ENCODE data around the gene DNAH8.
"Not testable (repeated sequence)": the region's sequence is repeated elsewhere in the genome, so short reads cannot be mapped to it uniquely, and the experiment has no call there.

Gene DNAH8

DNA sequence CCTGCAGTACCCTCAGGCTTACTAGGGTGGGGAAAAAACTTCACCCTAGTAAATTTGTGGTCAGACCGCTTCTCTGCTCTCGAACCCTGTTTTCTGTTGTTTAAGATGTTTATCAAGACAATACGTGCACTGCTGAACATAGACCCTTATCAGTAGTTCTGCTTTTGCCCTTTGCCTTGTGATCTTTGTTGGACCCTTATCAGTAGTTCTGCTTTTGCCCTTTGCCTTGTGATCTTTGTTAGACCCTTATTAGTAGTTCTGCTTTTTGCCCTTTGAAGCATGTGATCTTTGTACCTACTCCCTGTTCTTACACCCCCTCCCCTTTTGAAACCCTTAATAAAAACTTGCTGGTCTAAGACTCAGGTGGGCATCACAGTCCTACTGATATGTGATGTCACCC lies 15.4 kb upstream of the DNAH8 start:
- DNase-seq = not testable (repeated sequence)

DNA sequence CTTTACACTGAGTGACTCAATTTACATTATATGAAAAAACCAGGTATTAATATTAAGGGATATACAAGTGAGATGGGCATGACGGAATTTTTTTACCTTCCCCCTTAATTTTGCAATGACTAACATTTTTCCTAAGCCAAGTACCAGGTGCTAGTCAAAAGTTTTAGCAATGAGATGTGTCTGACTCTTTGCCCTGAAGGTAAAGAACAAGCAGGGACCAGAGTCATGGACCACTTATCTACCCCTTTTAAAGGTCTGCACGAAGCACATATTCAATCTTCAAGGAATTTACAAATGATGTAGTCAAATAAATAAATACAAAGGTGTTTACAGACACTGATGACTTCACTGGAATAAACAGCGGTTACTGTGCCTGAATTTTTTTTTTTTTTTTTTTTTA lies 13.6 kb upstream of the DNAH8 start:
- no peak for DNase-seq

DNA sequence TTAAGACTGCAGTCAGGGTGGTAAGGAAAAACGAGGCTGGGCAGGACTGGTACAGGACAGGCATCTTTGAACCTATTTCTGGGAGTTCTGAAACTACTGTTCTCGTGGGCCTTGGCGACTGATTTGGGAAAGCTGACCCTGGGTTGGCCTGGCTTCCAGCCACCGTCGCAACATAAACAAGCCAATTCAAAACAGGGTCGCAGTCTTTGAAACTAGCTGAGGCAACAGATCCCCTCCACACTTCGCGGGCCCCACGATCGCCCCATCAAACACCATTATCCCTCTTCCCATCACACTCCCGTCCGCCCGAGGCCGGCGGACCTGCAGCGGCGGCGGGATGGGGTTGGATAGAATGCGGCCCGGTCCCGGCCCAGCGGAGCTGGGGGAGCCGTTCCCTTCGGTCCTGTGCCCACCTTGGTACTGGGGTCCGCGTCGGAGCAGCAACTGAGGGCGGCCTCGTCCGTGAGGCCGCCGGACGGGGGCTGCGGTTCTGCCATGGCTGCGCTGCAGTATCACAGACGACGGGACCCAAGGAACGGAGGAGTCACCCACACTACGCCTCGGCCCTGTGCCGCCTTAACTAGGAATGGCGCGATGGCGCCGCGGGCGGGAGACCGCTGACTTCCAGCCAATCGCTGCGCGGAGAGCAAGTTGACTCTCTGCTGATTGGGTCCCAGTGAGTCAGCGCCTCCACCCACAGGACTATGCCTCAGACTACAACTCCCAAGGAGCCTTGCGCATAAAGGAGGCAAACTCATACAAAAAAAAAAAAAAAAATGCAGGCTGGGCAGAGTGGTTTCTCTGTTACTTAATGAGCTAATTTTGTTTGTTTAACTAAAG lies 12.3 kb upstream of the DNAH8 start, which contains the start of gene GLO1:
TSS of gene GLO1 (minus strand) at position 588 of the 840 bp plus-strand sequence. CDS start at position 497, 91 bp downstream.
- peak; percentile 95 for DNase-seq

DNA sequence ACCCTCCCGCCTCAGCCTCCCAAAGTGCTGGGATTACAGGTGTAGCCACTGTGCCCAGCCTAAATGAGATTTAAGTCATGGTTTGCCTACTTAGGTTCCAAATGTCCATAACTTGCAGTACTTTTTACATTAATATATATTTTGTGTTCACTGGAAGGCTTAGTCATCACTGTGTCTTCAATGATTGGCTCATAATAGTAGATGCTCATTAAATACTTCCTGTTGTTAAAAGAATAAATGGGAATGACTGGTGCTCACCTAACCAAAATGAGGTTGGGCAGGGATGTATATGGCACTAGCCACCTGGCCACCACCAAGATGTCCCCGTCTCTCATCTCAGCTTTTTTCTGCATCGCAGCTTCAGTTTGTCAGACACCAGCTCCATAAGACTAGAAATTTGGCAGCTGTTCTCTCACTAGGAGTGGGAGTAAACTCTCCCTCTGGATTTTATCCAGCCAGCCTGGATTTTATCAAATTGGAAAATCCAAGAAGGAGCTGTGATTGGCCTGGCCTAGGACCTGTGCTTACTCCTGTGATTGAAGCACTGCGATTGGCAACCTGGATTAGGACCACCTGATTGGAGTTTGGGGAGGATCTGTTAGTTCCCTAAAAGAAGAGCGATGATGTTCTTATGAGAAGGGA lies 11.0 kb upstream of the DNAH8 start:
- DNase-seq = no peak

DNA sequence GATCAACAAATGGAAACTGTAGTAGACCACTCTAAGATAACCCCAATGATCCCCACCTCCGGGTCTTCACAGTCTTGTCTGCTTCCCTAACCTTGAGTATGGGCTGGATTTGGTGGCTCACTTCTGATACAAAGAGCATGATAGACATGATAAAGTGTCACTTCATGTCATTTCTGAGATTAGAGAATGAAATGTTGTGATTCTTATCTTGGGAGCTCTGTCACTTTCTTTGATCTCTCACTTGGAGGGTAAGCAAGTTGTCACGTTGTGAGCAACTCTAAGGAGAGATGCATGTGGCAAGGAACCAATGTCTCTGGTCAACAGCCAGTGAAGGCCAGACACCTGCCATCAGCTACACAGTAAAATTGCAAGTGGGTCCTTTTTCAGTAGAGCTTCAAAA lies 9.2 kb upstream of the DNAH8 start:
- no peak for DNase-seq

DNA sequence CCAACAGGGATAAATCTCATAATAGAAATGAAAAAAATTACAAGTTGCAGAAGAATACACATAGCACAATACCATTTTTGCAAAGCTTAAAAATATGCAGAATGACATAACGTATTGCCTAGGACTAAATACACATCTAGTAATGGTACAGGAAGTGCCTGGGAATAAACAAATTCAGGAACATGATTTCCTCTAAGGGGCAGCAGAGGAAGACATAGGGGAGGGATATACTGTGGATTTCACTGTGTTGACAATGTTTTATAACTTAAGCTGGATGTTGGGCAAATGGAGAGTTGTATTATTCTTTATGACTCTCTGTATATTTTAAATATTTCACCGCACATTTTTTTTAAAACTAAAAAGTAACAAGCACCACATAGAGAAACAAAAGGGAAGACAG lies 6.6 kb upstream of the DNAH8 start:
- no peak for DNase-seq

DNA sequence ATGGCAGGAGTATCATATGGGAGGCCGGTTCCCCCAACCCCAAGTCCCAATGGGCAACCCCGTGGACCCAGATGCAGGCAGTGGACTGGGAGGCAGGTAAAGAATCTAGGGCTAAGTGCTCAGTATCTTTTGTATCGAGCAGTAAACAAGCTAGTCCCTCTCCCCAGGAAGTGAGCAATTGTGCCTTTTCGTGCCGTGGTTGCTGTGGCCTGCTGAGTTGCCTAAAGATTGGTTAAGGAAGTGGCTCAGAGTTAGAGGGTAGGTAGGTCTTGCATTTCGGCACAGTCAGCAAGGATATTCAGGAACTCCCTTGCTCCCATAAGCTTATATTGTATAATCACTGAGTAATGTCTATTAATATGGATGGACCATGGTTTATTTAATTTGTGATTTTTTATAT lies 1.3 kb upstream of the DNAH8 start:
- no peak for DNase-seq

DNA sequence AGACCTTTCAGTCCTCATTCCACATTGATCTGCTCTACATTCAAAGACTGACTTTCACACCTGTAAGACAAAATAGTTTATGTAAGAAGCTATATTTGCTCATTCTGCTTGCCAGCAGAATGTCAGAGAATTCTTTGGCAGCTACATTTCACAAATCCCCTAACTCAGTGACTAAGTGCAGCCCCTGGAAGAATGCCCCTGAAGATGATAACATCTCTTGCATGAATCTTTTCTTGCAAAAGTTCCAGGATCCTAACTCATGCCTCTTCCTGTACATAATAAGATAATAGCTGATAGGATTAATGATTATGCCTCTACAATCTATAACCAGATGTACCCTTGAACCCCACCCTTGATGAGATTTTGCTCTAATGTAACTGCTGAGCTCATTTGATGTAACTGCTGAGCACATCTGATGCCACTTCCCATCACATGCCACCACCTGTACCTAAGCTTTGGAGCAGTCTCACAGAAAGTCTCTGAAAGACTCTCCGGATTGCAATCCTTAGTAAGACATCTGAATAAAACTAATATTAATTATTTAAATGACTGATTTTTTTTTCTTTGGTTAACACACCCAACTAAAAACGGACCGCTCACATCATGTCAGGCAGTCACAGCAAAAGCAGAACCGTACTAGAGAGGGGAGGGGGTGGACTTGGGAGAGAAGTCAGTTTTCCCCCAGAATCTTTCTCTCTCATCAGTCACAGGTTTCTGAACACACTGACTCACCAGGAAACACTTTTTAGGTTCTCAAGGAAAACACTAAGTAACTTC lies 684 bp upstream of the DNAH8 start:
- DNase-seq = no peak

DNA sequence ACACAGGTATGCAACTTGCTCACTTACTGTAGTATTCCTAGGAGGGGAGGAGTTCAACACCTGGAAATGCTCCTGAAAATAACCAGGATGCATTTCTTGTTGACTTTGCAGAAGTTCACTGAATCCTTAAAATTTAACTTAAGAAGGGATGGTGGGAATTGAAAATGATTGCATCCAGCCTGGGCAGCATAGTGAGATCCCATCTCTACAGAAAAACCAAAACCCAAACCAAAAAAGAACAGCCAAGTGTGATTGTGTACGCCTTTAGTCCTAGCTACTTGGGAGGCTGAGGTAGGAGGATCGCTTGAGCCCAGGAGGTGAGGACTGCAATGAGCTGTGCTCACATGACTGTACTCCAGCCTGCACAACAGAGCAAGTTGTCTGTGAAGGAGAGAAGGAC lies 1.7 kb downstream of the DNAH8 start:
- DNase-seq = no peak

DNA sequence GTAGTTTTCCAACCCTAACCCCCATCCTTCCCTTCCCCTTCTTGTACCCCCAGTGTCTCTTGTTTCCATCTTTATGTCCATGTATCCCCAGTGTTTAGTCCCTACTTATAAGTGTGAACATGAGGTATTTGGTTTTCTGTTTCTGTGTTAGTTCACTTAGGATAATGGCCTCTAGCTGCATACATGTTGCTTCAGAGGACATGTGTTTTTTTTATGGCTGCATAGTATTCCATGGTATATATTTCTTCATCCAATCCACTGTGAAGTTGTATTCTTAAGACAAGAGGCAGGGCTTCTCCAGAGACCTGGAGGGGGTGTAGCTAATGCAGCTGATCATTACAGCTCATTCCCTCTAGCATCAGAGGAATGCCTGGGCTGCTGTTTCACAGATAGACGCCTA lies 4.2 kb downstream of the DNAH8 start:
- no peak for DNase-seq

DNA sequence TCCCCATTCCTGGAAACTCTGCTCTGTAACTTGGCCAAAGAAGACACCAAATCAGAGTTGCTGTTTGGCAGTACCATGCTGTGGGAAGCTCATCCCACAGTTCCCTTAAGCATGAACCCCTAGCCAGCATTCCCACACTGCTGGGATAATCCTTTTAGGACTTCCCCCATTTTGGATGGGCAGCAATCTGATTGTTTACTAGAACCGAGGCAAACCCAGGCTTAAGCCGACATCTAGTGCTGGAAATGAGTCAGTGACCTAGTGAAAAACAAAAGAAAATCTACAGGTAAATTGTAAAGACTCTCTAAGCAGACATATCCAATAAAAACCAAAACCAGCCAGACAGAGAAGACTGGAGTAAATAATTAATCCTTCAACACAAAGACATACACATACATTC lies 5.2 kb downstream of the DNAH8 start:
- no peak for DNase-seq

DNA sequence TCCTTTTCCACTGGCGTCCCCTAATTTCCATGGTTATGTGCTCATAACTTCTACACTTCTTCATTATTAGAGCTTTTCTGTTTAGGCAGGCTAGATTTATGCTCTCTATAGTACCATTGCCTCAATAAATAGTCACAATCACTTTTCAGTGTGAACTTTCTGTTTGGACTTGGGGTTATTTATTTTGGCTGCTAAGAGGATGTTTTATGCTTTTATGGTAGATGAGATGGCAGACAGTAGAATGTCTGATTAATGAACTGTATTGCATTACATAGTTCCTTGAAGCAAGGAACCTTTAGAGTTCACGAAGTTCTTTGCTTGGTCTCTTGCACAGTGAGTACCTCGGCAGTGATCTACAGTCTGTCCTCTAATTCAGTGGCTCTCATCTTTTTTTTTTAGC lies 6.9 kb downstream of the DNAH8 start:
- DNase-seq = no peak

DNA sequence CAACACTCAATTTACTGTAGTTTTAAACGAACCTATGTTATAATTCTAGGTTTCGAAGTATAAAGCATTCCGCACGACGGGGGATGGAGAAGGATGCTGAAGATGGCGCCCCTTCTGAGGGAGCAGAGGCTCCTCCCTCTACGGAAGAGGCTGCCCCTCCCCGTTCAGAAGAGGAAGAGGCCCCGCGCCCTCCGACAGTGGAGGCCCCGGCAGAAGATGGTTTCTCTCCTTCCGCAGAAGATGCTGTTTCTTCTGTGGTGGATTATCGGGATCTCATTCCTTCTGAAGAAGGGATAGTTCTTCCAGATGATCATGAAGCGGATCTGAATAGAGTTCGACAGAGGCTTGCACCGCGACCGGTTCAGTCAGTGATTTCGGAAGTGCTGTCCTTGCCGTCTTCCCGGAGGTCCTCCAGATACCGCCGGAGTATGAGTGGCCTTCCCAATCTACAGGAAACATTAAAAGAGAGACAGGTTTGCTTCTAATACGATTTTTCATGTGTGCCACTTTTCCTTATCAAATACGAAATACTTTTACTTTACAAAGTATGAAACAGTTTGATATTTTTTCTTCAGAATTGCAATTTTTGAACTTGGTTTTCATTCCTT lies 7.7 kb downstream of the DNAH8 start:
- no peak for DNase-seq

DNA sequence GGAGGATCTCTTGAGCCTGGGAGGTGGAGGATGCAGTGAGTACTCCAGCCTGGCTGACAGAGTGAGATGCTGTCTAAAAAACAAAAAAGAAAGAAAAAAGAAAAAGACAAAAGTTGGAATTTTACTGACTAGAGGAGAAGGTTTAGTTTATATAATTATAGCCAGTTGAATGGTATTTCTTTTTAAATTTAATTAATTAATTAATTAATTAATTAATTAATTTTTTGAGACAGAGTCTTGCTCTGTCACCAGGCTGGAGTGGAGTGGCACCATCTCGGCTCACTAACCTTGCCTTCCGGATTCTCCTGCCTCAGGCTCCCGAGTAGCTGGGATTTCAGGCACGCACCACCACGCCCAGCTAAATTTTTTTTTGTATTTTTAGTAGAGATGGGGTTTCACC lies 8.7 kb downstream of the DNAH8 start:
- DNase-seq = no peak

DNA sequence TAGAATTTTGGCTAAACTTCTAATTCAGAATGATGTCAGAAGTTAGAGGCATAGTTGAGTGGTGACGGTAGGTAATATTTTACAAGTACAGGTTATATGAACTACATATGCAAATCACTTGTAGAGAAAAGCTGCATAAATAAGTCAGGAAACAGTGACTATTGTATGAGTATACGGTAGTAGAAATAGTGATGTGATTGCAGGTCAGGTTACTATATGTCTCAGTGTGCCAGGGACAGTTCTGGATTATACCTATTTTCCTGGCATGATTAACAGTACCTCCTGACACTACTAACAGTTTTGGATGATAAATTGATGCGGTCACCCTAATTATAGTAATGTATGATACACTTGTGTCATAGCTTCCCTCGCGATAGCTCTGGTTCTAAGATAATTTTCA lies 9.2 kb downstream of the DNAH8 start:
- DNase-seq = no peak

DNA sequence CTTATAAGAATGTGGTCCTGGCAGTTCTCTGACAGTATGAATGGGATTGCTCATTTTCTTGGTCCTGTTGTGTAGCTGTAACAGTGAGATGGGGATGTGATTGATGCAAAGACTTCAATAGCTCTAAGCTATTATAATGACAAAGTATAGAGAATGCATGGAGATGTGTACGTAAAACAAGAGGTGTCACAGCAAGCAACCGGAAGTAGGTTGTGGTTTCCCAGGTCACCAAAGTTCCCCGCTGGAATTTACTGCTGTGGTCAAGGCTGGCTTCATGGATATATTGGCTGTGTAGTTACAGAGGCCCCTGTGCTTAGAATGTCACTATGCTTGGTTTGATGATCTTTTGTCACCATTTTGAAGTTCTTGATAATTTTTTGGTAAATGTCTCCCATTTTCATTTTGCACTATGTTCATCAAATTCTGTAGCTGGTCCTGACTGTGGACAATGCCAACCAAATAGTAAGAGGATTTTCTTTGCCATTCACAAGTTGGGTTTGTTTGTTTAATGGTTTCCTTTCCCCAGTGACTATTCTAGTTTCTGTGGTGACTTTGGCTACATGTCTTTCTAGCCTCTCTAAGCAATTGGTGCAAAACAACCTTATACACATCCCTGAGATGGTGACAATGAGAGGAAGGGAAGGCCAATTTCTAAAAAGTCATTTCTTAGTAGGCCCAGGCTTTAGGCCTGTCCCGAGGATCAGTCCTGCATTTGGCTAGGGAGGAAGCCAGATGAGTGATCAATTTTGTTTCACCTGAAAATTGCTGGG lies 10.5 kb downstream of the DNAH8 start:
- no peak for DNase-seq

DNA sequence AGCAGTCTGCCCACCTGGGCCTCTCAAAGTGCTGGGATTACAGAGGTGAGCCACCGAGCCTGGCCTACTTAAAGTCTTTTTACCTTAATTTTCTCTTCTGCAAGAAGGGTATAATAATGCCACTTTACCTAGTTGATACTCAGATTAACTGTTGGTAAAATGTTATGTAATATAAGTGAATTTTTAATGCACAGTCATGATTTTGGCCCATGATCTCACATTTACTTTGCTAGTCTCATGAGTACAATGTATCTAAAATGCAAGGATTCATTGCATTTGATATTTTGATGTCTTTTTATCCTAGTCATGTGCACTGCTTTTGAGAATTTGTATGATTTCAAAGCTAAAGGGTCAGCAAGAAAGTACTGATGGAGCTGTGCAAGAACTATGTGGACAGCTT lies 13.1 kb downstream of the DNAH8 start:
- no peak for DNase-seq

DNA sequence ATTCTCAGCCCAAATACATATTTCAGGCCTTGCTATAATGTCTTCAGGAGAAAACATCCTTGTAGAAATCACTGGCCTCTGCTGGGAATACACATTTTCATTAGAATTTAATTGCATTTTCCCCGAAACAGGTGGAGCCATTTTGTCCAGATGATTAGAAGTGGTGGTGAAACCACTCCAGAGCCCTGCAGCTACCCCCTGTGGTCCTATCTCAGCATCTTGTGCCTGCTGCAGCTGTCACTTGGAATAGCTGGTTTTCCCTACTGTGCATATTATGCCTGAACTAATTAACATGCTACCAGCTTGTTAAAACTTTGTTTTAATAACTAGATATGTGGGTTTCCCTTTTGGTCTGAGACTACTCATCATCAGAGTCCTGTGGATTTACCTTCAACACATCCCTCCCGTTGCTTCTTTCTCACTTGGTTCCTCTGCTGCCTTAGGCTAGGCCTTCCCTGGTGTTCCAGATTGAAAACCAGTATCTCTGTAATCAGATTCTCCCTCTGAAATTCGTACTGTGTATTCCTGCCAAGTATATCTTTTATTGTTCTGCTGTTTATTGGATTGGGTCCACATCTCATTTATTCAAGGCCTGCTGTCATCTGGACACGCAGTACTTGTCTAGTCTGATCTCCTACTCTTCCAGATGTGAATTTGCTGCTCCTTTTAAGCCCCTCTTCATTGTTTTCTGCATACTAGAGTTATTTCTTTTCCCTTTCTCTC lies 15.2 kb downstream of the DNAH8 start:
- peak; percentile 67 for DNase-seq

DNA sequence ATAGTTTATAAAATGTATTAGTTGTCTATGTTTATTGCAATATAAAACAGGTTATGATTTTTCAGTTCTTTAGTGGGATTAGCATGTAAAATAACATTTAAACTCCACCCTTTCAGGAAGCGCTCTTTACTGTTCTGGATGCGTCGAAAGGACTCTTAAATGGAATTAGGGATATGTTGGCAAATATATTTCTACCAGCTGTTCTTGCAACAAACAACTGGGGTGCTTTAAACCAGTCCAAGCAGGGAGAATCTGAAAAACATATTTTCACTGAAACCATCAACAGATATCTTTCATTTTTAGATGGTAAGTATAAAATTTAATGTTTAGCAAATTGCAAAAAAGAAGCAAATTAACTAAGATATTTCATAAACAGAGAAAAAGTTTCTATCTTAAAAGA lies 21.8 kb downstream of the DNAH8 start:
- DNase-seq = no peak

DNA sequence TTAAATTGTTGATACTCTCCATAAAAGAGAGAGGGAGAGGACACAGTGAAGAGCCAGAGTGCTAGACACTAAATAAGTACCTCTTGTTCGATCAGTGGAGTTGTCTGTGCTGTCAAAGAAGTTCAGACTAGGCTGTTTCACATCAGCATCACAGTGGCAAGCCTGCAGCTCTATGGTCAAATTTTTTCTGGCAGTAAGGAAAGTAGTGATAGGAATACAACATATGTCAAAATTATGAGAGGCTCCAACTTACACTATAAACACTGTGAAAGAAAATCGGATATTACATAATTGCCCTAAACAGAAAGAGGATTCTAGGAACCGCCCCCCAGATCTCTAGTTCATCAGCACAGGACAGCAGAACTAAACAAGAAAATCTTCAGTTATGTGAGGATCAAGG lies 23.1 kb downstream of the DNAH8 start:
- DNase-seq = no peak

DNA sequence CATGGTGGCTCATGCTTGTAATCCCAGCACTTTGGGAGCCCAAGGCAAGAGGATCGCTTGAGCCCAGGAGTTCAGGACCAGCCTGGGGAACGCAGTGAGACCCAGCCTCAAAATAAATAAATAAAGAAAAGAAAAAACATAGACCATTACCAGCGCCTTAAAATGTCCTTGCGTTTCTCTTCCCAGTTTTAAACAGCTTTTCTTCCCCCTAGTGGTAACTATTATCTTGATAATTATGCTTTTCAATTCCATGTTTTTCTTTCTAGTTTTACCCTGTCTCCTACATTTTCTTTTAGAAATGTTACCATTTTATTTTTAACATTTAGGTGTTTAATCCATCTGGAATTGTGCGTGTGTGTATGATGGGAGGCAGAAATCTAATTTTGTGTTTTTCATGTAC lies 24.4 kb downstream of the DNAH8 start:
- DNase-seq = no peak

DNA sequence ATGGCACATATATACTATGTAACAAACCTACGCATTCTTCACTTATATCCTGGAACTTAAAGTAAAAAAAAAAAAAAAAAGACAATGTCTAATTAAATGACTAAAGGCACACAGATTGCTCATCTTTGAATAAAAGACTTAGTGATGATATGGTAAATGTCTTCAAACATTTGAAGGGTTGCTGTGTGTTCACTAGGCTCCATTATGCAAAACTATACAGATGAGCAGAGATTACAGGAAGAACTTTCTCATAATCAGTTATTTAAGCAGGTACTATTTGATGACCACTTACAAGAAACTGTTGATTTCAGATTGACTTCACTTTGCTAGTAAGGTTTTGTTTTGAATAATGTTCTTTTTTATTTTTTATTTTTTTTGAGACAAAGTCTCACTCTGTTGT lies 34.4 kb downstream of the DNAH8 start:
- DNase-seq = no peak

All from NCI-H2171 (cell line).